GM21576 (cell line): ENCODE results near the gene KRT16.
"Not testable (repeated sequence)": the region's sequence is repeated elsewhere in the genome, so short reads cannot be mapped to it uniquely, and the experiment has no call there.

Experiments used
- ATAC-seq: cut with Tn5 transposase; IDR thresholded peaks from one replicate; pipeline ENCODE4 v1.9.1; 2021; ENCODE audit warnings: mild to moderate bottlenecking, moderate library complexity; ENCODE audit not compliant: unreplicated experiment

The KRT16 gene

DNA sequence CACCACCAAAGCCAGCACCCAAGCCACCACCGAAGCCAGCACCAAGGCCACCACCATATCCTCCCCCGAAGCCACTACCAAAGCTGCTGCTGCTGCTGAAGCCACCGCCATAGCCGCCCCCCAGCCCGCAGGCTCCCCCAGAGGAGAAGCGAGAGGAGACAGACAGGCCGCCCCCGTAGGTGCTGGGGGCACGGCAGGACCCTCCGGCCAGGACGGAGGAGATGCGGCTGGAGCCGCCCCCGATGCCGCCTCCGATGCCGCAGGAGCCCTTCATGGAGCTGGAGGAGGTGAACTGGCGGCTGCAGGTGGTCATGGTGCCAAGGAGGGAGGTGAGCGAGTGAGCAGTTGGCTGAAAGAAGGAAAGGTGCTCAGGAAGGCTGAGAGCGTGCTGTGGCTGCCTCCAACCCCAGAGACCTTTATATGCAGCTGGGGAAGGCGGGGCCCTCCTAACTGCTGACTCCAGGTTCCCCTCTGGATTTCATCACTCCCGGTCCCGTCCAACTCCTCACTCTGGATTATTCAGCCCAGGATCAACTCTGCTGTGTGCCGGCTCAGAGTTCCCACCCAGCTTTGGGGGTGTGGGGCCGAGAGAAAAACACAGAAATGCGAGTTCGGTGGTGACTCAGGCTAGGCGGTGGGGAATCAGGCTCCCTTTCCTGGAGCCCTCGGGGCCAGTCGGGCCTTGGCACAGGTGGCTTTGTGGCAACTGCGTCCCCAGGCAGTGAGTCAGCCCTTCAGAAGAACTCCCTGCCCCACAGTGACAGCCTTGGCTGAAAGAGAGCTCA is at the start of gene KRT16:
TSS of gene KRT16 (minus strand) at position 392 of the 785 bp plus-strand sequence. CDS start at position 313, 79 bp downstream.
- not testable (repeated sequence) for ATAC-seq

DNA sequence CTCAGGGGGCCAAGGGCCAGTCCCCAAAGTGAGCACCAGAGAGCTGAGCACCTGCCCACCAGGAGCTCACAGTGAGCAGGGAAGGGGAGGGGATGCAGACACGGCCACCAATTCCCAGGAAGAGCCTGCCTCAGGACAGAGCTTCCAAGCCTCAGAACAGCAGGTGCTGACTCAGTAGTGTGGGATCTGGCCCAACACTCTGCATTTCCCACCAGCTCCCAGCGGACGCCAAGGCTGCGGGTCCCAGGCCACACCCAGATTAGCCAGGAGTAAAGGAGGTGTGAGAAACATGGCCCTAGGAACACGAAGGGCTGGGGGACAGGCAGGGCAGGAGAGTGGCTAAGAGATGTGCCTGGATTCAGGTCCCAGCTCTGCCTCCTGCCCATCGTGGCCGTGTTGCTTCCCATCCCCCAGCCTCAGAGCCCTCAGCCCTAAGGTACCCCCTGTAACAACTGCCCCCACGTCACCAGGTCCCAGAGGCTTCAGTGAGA is 47.7 kb upstream of the KRT16 start:
- no peak for ATAC-seq

DNA sequence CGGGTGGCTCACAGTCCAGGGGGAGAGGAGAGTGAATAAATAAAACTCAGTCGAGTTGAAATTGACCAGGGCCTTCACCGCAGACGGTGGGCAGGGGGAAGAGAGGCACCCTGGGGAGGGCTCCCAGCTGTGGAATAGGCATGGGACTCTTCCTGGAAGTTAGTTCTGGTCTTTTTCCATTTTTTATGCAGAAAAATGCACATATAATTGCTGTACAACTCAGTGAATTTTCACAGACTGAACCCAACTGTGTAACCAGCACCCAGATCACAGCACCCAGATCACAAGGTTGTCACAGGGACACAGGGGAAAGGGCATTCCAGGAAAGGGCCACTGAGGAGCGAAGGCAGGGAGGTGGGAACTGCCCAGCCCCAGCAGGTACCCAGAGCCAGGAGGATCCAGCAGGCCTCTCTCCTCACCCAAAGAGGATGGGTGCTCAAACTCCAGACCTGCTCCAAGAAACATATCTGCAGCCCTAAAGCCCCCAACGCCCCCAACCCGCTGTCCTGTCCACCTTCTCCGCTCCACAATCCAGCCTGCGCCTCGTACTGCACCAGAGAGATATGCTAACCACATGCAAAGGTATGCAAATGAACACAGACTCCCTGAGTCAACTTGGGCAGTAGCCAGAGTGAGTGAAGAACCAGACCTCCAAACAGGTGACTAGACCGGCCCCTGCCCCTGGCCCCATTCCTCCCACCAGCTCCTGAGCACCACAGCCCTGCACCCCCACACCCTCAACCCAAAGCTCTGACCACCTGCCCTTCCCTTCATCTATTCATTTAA is 47.1 kb upstream of the KRT16 start:
- no peak for ATAC-seq

DNA sequence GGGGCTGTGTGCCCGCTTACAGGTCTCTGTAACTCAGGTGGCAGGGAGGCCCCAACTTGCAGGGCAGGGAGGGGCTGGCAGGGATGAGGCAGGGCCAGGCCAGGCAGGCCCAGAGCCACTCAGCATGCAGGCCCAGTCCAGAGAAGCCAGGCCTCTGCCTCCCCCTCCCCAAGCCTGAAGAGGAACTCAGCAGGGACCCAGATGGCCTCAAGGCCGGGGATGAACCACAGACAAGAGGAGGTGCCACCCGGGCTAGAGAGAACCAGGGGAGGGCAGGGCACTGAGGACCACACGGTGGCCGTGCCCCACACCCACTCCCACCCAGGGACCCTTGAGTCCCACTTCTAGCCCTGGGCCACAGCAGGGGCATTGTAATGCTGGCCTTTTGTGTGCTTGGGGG is 46.3 kb upstream of the KRT16 start:
- no peak for ATAC-seq

DNA sequence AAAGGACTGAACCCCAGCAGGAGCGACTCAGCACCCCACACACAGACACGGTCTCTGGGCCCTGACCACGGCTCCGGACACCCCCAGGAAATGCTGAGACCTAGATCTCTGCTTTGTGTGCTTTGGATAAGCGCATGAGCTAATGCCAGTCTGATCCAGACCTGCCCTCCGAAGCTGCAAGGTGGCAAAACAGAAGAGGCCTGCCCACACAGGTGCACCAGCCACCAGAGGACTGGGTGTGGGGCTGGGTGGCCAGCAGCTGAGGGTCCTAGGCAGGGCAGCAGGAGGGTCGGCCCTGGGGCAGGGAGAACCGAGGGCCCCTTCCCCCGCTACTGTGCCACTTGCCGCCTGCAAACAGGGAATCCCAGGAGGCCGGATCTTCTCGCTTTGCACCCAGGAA is 45.4 kb upstream of the KRT16 start:
- no peak for ATAC-seq

DNA sequence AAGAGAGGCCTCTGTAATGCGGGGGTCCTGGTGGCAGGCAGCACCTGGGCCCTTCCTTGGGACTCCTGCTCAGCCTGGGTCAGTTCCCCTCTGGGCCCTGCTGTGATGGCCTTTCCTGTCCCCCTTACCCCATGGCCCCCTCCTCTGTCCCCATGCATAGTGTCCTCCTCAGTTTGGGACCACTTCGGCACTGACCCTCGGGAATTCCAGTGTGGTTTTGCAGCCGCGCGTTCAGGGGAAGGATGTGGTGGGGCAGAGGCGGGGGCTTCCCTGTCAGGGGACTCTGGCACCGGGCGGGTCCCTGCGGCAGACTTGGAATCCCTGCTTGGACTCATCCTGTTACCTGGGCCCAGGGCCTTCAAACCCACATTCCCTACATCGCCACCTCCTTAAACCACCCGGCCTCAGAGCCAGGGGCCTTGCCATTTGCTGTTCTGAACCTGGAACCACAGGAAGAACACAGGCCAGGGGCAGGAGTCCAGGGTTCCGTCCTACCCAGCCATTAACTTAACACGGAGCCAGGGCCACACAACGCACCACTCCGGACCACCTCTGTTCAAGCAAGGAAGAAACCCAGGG is 44.7 kb upstream of the KRT16 start:
- ATAC-seq, result no peak

DNA sequence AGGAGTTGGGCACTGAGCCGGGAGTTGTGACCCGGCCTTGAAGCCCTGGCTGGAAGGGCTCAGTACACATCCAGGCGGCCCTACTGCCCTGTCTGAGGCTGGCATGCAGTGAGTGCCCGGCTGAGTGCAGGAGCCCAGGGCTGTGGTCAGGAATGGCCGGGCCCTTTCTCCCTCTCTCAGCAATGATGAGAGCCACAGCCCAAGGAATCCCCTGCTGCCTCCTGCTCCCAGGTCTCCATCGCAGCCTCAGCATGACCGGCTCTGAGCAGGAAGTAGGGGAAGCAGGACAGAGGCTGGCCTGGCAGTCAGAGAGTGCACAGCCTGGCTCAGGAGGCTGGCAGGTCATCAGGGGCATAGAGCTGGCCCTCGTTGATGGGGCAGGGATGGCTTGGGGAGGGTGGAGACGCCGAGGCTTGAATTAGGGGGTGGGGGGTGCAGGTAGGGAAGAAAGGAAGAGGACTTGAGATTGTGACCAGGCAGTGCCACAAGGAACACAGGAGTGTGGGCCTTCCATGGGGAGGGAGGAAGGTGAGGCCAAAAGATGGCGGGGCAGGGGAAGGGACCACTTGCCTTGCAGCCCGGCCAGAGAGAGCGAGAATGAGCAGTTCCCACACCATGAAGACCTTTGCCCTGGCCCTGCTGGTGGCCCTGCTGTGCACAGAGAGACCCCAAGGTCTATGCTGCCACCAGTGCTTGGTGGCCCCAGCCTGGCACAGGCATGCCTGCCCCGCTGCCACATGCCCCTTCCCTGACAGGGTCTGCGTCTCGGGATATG is 43.9 kb upstream of the KRT16 start:
- no peak for ATAC-seq

DNA sequence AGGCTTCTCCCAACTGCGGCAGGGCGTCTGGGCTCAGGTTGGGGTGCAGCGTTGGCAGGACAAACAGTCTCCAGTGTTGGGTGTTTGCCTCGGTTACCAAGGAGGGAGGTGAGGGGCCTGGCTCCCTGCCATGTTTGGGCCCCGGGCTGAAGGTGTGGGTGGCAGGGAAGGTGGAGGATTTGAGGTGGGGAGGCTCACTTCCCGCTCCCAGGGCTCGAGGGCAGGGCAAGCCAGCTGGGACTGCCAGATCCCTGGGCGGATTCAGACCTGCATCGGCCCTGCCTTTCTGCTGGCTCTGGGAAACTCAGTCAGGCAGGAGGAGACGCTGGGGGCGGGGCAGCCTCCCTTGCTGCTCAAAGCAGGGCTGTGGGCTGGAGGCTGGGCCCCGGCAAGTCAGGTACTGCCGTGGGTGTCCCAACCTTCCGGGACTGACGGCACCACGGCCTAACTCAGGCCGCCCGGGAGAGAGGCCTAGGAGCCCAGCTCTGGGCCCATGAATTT is 43.1 kb upstream of the KRT16 start:
- no peak for ATAC-seq

DNA sequence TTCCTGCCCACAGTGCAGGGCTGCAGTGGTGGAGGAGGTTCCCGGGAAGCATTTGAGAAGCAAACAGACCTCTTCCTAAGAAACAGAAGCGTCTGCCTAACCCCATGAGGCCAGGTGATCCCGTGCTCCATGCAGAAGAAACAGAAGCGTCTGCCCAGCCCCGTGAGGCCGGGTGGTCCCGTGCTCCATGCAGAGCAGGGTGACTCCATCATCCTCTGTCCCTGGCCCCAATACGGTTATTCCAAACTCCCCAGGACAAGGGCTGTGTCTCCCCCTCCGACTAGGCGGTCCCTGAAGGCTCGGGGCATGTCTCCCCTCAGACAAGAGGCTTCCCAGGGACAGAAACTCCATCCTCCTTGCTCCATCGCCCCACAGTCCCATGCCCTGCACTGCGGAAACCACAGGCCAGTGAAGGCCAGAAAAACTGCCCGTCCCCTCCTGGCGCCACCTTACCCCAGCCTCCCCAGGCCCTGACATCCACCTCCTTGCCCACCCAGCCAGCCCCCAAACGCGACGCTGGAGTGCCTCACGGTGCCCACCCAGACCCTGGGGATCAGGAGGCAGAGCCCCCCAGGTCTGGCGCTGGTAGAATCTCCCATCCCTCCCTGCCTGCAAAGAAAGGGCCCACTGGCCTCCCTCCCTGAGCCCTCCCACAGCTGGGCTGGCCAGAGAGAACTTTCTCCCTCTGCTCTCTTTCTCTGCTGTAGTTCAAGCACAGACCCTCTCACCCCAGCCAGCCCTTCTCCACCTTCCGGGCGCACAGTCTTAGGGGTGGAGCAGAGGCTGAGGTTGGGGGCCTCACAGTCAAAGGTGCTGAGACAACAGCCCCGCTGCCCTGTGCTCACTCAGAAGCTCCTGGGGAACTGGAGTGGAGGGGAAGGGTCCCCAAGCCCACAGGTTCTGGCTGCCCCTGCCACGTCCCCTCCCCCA is 42.4 kb upstream of the KRT16 start:
- ATAC-seq, result no peak

DNA sequence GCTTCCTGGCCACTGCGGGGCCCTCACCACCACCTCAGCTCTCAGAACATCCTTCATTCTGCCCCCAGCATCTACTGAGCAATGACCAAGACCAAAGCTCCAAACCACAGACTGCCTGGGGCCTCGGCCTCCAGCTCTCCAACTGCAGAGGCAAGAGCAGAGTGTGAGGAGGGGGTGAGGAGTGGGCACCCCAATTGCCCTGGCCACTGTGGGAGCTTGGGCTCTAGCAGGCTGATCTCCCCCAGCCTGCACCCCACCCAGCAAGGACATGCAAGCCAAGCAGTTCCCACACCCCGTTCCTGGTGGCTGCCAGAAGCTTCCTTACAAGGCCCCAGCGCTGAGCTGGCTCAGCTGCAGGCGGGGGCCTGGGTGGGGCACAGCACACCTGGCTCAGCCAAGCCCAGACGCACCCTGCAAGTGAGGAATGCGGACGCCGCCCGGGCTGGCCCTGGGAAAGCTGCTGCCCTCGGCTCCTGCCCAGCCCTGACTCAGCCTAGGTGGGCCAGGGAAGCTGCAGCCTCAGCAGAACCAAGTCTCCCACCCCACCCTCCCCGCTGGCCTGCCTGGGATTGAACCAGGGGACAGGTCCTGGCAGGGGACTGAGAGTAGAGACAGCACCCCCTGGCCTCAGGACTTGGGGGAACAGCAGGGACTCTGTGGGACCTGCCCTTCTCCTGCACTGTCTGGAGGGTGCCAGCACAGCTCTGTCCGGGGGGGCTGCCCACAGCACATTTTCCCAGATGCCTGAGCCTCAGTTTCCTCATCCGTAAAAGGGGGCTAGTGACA is 41.5 kb upstream of the KRT16 start:
- ATAC-seq, result no peak

DNA sequence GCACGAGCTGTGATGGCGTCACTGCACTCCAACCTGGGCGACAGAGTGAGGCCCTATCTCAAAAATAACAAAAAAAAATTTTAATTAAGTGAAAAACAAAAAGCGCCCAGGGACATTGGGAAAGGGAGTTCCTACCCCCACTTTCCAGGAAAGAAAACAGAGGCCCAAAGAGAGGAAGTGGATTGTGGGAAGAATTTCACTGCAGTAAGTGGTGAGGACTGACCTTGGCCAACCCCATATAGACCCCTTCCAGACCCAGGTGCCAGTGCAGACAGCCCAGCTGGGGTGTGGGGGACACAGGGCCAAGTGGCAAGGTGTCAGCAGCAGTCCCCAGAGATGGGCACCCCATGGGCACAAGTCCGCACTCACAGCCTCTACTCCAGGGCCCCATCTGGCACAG is 40.9 kb upstream of the KRT16 start:
- ATAC-seq, result no peak

DNA sequence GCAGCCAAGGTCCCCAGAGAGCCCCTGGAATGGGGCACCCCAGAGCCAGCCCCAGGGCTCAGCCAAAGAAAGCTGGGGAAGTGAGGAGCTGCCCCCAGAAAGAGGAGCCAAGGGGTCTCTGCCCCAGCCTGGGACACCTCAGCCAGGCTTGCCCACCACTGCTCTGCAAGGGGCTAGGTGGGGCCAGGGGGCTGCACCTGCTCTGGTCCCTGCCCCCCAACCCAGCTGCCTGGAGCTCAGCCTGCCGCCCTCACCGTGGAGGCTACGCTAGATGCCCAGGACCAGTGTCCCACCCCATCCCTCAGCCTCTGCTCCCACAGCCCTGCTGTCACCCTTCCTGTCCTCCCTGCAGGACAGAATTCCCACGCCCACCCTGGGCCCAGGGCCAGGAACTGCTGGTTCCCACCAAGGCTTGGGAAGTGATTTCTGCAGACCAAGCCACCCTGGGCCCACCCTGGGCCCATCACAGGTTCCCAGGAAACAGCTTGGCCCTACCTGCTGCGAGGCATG is 39.9 kb upstream of the KRT16 start:
- ATAC-seq, result no peak

DNA sequence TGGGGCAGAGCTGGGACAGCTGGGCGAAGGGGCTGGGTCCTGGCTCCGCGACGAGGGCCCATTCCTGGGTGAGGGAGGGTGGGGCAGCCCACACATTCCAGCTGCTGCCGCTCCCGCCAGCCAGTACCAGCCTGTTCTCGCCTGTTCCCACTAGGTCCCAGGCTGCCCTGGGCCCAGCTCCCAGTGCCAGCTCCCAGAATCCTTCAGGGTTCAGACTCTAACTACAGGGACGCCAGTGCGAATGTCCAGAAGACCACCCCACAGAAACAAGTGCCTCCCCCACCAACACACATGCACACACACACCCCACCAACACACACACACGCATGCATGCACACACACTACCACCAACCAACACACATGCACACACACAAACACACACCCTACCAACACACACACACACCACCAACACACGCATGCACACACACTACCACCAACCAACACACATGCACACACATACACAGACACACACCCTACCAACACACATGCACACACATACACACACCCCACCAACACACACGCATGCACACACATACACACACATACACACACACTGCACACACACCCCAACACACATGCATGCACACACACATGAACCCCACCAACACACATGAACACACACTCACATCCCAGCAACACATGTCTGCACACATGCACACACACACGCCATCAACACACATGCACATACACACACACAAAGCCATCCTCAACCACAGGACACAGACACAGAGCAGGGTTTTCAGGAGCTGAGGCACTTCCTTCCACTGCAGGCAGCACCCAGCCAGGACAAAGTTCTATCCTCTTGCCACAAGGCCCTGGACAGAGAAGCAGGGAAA is 39.3 kb upstream of the KRT16 start:
- no peak for ATAC-seq

DNA sequence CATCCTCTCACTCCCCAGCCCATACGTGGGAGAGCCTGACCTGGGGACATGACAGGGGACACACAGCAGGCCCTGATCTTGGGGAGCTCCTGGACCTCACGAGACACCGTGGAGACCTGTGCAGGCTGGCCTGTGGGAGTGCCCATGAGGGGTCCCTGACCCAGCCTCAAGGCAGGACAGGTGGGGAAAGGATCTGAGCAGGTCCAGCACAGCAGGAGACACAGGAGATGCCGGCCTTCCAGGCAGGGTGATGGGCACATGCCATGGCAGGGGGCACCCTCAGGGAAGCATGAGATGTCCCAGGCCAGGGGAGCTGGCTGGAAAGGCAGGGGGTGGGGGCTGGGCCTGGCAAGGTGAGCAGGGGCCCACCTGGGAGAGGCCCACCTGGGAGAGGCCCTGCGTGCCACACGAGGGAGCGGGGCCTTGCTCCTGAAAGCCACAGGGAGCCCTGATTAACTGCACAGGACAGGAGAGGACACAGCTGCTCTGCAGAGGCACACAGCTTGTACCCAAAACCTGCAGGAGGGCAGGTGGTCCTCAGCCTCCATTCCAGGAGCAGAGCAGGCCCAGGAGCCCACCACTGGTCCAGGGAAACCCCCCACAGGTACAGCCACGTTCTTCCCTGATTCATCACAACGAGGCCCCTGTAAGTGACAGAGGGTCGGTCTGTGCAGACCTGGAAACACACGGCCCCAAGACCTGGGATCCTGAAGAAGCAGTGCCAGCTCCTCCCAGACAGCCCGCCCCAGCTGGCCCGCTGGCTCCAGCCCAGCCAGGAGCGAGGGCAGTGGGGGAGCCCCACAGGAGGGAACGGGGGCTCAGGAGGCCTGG is 38.4 kb upstream of the KRT16 start:
- ATAC-seq, result no peak

DNA sequence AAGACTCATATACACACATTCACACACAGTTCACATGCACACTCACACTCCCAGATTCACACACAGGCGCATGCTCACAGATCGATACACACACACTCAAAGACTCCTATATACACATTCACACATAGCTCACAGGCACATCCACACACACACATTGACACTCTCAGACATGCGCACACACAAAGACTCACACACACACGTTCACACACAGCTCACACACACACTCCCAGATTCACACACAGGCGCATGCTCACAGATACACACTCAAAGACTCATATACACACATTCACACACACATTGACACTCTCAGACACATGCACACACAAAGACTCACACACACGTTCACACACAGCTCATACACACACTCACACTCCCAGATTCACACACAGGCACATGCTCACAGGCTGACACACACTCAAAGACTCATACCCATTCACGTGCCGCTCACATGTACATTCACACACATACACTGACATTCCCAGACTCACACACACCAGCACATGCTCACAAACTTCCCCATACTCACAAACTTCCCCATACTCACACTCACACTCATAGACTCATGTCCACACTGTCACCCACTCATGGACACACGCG is 37.5 kb upstream of the KRT16 start:
- no peak for ATAC-seq

DNA sequence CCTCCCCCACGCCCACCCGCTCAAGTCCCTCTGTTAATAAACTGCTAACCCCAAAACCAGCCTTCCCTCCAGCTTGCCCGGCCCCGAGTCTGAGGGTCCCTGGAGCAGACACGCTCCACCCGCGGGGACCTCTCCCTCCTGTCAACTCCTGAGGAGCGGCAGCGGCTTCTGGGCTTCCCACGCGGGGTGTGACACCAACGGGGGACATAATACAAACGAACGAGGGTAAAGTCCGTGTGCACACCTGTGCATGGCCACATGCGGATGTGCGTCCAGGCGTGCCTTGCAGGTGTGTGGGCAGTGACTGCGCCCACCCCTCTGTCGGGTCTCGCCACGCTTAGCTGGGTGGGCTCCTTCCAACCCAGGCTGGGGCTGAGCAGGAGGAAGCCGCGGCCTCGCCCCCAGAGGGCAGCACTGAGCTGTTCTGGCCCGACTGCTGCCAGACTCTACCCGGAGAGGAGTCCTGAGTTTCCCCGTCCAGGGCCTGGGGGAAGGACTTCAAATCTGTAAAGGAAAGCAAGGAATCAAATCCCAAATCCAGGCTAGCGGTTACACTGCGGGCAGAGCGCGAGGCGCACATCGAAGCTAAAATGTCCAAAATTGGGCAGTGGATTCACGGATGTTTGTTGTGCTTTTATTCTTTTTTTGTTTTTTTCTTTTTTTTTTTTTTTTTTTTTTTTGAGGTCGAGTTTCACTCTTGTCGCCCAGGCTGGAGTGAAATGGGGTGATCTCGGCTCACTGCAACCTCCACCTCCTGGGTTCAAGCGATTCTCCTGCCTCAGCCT is 36.0 kb upstream of the KRT16 start:
- peak; percentile 64 for ATAC-seq
